AG04450 (cell line): ENCODE data around the gene FOXC1. TPM values are rescaled to one million over a fixed set of nuclear protein-coding genes. Genes with fewer than 3 reads are reported as not detected.

Source experiments
- CTCF ChIA-PET: fragments of 300-600, 350-600 bp; formaldehyde crosslinking; extraction: SDS; loops from one replicate; lab custom pipeline; 2022; ENCODE audit warnings: antibody characterized with exemption, inconsistent platforms; lab: Charles Lee
- POLR2A ChIA-PET: fragments of 350-600 bp; formaldehyde crosslinking; extraction: SDS; loops from one replicate; lab custom pipeline; 2021; ENCODE audit warnings: antibody characterized with exemption, inconsistent platforms; lab: Yijun Ruan, JAX
- DNase-seq: peaks from one replicate; pipeline ENCODE4 v3.0.0-alpha.2; 2011; ENCODE audit warnings: low read depth, low spot score
- H3K27ac ChIP-seq: one replicate; pipeline ENCODE4 v1.5.1; 2012; ENCODE audit warnings: low read depth, low read length, control low read depth
- H3K27me3 ChIP-seq: one replicate; pipeline ENCODE4 v1.6.0; 2012; ENCODE audit warnings: low read length; ENCODE audit not compliant: control insufficient read depth, insufficient read depth
- H3K4me3 ChIP-seq: 2 replicates; pipeline ENCODE4 v1.5.1; 2011; ENCODE audit warnings: mild to moderate bottlenecking, low read depth, low read length, control low read depth
- H3K9me3 ChIP-seq: 2 replicates; pipeline ENCODE4 v1.5.1; 2012; ENCODE audit warnings: low read length; ENCODE audit not compliant: control insufficient read depth, insufficient read depth
- CTCF ChIP-seq: IDR thresholded peaks from 2 replicates; pipeline ENCODE4 v1.5.1; 2011; ENCODE audit warnings: low read depth, low read length, control low read depth, inconsistent platforms
- polyA plus RNA-seq: library from polyadenylated mRNA; depleted of rRNA; stranded (reverse); fragments of >200 nt; gene quantifications from 2 replicates; pipeline ENCODE4 v1.2.3, GENCODE V29; 2011

The FOXC1 gene
- polyA plus RNA-seq, 1 experiment: 3.7 TPM

- H3K27me3 ChIP-seq: peaks cover 38% of the 10 kb centered on the region
- no peak overlapping the region for H3K27ac ChIP-seq
- H3K4me3 ChIP-seq: no peak overlapping the region
- ChIA-PET POLR2A (no interaction called here), CTCF (interaction anchor here (0.6 to 7.0 kb wide), 5 partner anchors 295 to 1034 kb away, joined by 3 to 72 read pairs (median 4); no protein-coding TSS in a partner anchor)
- no peak for TF ChIP-seq CTCF
- H3K9me3 ChIP-seq: peaks cover 9% of the 10 kb centered on the region; the same call in 1 of the 2 replicates
- DNase-seq: no peak
Measured at GRCh38 chr6:1599469-1599868, 10.2 kb upstream of the FOXC1 start.

DNA sequence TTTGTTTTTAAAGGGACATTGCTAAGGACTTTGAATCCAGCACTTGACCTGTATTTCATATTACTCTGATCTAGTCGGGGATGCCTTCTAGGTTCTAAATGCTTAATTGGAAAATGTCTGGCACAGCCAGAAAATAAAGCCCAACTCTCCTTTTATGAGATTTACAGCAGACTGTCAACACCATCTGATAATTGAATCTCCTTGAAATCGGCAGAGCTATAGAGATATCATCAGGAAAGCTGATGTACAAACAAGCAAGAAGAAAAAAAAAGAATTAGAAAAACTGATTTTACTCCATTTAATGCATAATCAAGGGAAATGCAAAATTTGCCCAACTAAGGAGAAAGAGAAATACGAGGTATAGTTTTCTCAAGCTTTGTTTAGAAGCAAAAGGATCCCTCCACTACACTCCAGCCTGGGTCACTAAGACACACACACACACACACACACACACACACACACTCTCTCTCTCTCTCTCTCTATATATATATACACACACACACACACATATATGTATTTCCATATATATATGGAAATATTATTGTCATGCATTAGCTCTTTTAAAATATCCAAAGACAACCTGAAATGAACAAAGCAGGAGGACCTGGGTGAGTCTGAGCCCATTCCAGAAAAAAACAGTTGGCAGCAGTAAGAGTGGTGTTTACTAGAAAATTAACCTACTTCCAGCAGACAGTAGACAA is 9.5 kb upstream of the FOXC1 start:
- DNase-seq: no peak
- Histone ChIP-seq H3K27me3 (peaks cover 39% of the 10 kb centered on the region), H3K27ac (no peak overlapping the region), H3K9me3 (peaks cover 9% of the 10 kb centered on the region; the same call in 1 of the 2 replicates), H3K4me3 (no peak overlapping the region)
- ChIA-PET POLR2A (no interaction called here), CTCF (interaction anchor here (0.6 to 7.0 kb wide), 7 partner anchors 24 to 1095 kb away, joined by 3 to 72 read pairs (median 4); no protein-coding TSS in a partner anchor)
- no peak for TF ChIP-seq CTCF

DNA sequence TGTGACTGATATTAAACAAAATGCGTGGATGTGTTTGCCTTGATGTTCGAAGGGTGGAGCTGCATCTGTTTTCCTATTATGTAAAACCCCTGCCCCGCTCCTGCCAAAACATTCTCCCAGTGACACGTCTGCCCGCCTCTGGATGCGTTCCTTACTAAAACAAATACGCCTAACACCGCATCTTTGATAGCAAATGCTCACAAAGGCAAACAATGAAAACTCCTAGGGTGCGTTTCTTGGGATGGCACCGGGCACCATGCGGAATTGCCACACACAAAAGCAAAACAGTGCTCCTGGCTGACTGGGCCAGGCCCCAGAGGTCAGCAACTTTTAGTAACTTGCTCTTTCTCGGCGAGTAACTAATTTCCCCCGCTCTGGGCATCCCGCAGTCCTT is 9.0 kb upstream of the FOXC1 start:
- H3K27ac ChIP-seq: no peak overlapping the region
- H3K4me3 ChIP-seq: no peak overlapping the region
- CTCF ChIA-PET: interaction anchor here (0.6 to 7.0 kb wide), 4 partner anchors 9 to 1095 kb away, joined by 3 to 72 read pairs (median 4); no protein-coding TSS in a partner anchor
- TF ChIP-seq CTCF: no peak
- no peak for DNase-seq
- H3K27me3 ChIP-seq: peaks cover 42% of the 10 kb centered on the region
- H3K9me3 ChIP-seq: peaks cover 9% of the 10 kb centered on the region; the same call in 1 of the 2 replicates
- POLR2A ChIA-PET: no interaction called here

DNA sequence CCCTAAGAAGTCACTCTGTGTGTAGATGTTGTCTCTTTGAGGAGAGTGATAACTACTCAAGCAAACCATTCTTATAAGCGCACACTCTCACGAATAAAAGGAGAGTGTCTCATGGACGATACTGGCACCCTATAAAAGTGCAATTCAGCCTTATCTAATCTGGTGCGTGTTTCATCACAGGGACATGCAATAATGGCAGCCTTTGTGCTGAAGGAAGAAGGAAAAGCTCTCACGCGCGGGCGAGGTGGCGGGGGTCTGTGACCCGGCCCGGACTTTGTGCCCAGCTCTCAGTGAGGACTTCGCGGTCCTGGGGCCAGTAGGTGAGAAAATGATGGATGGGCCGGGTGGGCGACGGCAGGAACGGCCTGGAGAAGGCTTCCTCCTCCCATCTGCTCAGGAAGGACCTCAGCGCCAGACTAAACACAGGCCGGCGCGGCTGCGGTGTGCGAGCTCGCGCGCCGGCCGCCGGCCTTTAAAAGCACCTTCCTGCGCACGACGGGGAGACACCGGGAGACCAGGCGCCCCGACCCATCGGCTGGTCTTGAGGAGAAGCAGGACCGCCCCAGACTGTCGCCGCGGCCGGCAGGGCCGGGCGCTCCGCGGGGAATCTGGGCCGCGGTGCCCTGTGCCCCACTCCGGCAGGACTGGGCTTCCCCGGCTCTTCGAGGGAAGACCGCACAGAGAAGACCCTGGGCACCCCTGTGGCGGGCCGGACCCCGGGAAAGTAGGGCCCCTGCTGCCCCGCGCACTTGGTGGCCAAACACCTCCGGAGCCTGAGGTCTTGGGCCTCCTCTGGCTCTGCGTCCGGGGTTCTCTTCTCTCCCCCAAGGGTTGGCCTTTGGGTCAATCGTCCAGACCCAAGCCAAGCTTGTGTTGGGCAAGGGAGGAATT is 8.3 kb upstream of the FOXC1 start:
- H3K4me3 ChIP-seq: no peak overlapping the region
- TF ChIP-seq CTCF: no peak
- no peak for DNase-seq
- peaks cover 47% of the 10 kb centered on the region for H3K27me3 ChIP-seq
- ChIA-PET POLR2A (no interaction called here), CTCF (interaction anchor here (0.6 to 7.0 kb wide), 4 partner anchors 9 to 1032 kb away, joined by 3 to 72 read pairs (median 8); no protein-coding TSS in a partner anchor)
- peaks cover 9% of the 10 kb centered on the region; the same call in 1 of the 2 replicates for H3K9me3 ChIP-seq
- H3K27ac ChIP-seq: no peak overlapping the region
